ENCODE measurements around the gene SH3BP4.

DNA sequence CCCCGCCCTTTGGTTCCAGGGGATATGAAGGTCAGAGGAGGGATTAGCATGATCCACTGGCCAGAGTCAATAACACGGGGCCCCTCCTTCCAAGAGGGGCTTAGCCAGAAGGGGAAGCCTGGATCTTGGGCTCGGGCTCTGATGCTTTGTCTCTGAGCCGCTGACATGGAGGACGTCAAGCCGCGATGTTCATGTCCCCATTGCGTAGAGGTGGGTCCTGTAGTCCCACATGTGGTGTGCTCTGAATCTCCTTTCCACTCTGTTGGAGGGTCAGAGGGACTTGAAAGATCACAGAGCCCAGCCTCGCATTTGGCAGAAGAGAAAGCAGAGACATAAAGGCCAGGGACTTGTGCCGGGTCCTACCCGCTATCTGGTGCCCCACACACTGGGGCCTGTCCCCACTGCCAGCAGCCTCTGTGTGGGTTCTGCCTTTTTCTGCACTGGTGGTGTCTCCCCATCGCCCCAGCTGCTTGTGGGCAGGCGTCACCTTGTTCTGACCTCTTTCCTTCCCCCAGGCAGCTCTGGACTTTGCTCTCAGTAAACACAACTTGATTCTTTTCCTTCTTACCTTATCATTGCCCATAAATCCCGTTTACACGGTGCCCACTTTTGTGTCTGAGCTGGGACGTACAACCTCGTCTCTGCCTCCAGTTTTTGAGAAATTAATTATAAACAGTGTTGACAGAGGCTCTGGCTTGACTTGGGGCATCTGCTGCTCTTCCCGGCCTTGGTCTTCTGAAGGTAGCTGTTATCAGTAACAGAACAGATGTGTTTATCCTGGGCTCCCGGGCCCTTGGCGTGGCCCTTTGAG is 48.8 kb downstream of the SH3BP4 start:
- TF ChIP-seq, protein P1, sequence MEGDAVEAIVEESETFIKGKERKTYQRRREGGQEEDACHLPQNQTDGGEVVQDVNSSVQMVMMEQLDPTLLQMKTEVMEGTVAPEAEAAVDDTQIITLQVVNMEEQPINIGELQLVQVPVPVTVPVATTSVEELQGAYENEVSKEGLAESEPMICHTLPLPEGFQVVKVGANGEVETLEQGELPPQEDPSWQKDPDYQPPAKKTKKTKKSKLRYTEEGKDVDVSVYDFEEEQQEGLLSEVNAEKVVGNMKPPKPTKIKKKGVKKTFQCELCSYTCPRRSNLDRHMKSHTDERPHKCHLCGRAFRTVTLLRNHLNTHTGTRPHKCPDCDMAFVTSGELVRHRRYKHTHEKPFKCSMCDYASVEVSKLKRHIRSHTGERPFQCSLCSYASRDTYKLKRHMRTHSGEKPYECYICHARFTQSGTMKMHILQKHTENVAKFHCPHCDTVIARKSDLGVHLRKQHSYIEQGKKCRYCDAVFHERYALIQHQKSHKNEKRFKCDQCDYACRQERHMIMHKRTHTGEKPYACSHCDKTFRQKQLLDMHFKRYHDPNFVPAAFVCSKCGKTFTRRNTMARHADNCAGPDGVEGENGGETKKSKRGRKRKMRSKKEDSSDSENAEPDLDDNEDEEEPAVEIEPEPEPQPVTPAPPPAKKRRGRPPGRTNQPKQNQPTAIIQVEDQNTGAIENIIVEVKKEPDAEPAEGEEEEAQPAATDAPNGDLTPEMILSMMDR (conservative IDR thresholded peaks at IDR 0.05; ENCODE audit: low read depth, low read length): no peak
- no peak for TF ChIP-seq EZH2 (IDR thresholded peaks at IDR 0.05; ENCODE audit: borderline replicate concordance, low read depth, low read length, poor library complexity, severe bottlenecking)
